AG20443 (cell line): Measurements from ENCODE around the gene GLT6D1.
"Not testable (repeated sequence)": the region's sequence is repeated elsewhere in the genome, so short reads cannot be mapped to it uniquely, and the experiment has no call there.

Source experiments
- DNase-seq: peaks from one replicate; pipeline ENCODE4 v3.0.0; 2012; ENCODE audit warnings: low spot score, mixed read lengths

GLT6D1 gene

GRCh38 chr9:135664801-135665794, 25.8 kb upstream of the GLT6D1 start:
- DNase-seq: no peak

GRCh38 chr9:135664266-135664665, 24.9 kb upstream of the GLT6D1 start:
- no peak for DNase-seq

DNA sequence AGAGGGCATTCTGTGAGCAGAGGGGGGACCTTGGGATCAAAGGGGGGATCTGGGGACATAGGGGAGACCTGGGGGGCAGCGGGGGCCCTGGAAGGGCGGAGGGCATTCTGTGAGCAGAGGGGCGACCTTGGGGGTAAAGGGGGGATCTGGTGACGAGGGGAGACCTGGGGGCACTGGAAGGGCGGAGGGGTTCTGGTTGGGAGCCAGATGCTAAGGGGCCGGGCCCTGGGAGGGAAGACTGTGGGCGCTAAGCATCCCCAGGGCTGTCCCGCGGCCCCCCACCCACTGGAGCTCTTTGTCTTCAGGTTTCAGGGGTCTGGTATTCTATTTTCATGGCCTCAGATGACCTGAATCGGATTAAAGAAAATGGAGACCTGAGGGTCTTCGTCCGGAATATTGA, 24.5 kb upstream of the GLT6D1 start:
- DNase-seq: no peak

GRCh38 chr9:135663451-135663770, 24.1 kb upstream of the GLT6D1 start:
- DNase-seq: no peak

- DNase-seq: peak; percentile 17
Measured at GRCh38 chr9:135662758-135663450, 23.6 kb upstream of the GLT6D1 start, which contains the start of gene LCN9. Gene LCN9, plus strand, starts transcription at chr9:135663309. Its CDS starts 13 bp downstream, at chr9:135663322.

GRCh38 chr9:135661816-135662560, 22.6 kb upstream of the GLT6D1 start:
- peak; percentile 5 for DNase-seq

DNA sequence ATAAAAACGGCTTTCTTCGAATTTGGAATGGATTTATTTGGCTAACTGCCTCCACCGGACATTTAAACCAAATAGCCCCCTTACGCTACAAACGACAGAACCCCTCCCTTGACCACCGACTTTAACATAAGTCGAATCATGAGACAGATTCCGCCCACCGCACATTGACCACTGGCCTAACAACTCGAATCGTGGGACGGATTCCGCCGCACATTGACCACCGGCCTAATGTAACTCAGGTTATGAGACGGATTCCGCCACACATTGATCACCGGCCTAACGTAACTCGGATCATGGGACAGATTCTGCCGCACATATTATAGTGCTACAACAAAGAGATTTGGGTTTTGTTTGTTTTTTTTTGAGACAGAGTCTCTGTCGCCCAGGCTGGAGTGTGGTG, 21.1 kb upstream of the GLT6D1 start:
- DNase-seq: no peak

DNA sequence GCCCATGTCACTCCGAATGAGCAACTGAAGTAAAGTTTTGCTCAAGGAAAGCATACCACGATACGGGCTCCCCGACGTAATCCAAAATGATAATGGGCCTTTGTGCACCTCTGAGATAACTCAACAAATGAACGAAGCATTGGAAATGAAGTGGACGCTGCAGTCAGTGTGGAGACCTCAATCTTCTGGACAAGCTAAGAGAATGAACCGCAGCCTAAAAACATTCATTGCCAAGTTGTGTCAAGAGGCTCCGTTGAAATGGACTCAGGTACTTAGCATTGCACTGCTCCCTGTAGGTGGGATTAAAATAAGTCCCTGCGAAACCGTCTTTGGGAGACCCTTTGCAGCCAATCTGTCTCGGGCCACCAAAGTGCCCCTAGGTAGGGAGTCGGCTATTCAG, 19.9 kb upstream of the GLT6D1 start:
- no peak for DNase-seq

DNA sequence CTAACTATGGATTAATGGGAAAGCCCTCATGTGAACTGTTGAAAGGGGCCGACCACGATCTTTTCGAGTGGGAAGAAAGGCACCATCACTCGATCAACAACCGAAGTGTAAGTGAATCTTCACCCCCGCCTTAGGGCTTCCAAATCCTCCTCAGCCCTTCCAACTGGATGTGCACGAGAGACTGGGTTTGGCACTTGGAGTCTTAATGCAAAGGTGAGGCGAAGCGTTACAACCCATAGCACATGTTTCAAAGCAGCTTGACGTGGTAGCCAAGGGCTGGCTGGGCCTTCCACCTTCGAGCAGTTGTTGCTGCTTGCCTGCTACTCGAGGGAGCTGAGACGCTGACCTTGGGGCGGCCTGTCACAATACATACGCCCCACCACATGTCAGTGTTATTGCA, 18.1 kb upstream of the GLT6D1 start:
- no peak for DNase-seq

GRCh38 chr9:135655317-135655716, 16.0 kb upstream of the GLT6D1 start:
- DNase-seq: peak; percentile 14

GRCh38 chr9:135650408-135650807, 11.1 kb upstream of the GLT6D1 start:
- DNase-seq: no peak

DNA sequence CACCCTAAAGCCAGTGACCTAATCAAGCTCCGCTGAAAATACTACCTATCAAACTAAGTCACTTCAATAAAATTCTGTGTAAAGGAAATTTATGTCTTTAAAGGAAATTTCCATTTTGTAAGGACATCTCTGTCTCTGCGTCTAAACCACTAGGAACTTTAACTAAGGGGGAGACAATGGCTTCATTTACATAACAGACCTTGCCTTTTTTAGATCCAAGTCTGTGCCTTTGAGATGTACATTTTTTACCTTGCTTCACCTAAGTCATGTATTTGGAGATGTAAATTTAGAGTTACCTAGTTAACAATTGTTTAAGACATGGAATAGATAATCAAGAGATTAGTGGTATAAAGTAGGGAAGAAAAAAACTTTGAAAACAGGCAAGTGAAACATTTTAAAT, 10.2 kb upstream of the GLT6D1 start:
- no peak for DNase-seq

- DNase-seq: no peak
Measured at GRCh38 chr9:135648494-135649410, 9.4 kb upstream of the GLT6D1 start.

GRCh38 chr9:135647884-135648283, 8.5 kb upstream of the GLT6D1 start:
- DNase-seq: no peak

DNA sequence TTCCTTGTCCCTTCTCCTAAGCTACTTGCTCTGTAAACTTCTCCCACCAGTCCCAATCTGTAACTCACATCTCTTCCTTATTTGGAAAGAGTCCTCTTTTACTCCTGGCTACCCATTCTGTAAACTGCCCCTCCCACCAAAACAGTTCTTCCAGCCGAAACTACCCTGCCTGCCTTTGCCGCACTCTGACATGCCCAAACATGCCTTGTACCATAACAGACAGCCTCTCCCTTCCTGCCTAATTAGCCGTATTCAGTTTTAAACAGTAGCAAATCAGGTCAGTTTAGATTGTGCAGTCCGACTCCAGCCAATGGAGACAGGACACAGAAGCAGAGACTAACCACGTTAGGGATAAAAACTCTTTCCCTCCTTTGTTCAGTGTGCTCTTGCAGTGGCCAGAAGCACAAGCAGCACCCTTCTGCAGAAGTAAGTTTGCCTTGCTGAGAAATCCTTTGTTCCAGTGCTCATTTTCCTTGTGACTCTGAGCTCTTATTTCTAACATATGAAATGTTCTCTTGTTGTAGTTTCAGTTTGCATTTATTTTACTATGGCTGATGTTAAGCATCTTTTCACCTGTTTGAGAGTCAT, 5.4 kb upstream of the GLT6D1 start:
- no peak for DNase-seq

DNA sequence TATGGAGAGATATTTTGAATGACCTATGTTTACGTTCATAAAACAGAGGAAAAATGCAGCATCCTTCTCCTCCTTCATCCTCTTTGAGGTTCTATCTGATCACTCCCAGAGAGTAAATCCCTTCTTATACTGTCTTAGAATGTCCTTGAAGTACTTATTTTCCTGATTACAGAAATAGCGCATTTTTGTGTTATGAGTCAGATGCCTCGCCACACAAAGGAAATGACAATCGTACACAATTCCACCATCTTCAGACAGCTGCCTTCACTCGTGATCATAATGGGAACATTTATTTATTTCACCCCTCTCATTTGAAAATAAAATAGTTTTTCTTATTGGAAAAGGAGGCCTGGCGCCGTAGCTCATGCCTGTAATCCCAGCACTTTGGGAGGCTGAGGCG, 2.4 kb upstream of the GLT6D1 start:
- no peak for DNase-seq

GRCh38 chr9:135641047-135641446, 1.7 kb upstream of the GLT6D1 start:
- no peak for DNase-seq

- DNase-seq: not testable (repeated sequence)
Measured at GRCh38 chr9:135636930-135637530, 2.3 kb downstream of the GLT6D1 start.

DNA sequence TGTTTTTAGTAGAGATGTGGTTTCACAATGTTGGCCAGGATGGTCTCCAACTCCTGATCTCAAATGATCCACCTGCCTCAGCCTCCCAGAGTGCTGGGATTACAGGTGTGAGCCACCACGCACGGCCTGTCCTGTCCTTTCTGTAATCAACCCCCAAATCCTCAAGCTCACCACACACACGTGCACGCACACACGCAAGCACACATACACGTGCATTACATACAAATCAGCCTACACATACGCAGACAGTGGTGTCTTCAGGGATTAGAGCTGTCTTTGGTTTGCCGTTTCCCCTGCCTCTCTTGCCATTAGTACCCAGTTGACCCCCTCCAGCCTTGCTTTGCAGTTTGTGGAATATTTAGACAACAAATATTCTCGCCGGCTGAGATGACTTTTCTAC, 6.5 kb downstream of the GLT6D1 start:
- no peak for DNase-seq

DNA sequence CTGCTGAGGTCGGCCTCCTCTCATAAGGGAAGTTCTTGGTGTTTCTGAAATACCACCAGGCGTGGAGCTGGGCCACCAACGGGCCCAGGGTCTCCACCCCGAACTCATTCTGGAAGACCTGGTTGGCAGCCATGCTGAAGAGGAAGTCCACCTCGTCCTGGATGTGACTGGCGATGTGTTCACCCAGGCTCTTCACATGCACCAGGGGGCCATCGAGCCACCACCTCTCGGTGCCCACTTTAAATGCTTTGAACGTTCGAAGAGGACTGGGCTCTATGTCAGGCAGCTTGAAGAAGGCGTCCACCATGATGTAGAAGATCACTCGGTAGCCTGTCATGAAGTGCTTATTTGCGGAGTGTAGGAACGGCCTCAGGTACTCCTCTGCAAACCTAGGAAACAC, 15.1 kb downstream of the GLT6D1 start:
- DNase-seq: no peak
